GM18502 (cell line): Measurements from ENCODE around the gene ERC1.
"Not testable (repeated sequence)": the region's sequence is repeated elsewhere in the genome, so short reads cannot be mapped to it uniquely, and the experiment has no call there.

Source experiments
- ATAC-seq: cut with Tn5 transposase; IDR thresholded peaks from one replicate; pipeline ENCODE4 v1.9.1; 2021; ENCODE audit warnings: mild to moderate bottlenecking; ENCODE audit not compliant: unreplicated experiment, poor library complexity

The ERC1 gene

DNA sequence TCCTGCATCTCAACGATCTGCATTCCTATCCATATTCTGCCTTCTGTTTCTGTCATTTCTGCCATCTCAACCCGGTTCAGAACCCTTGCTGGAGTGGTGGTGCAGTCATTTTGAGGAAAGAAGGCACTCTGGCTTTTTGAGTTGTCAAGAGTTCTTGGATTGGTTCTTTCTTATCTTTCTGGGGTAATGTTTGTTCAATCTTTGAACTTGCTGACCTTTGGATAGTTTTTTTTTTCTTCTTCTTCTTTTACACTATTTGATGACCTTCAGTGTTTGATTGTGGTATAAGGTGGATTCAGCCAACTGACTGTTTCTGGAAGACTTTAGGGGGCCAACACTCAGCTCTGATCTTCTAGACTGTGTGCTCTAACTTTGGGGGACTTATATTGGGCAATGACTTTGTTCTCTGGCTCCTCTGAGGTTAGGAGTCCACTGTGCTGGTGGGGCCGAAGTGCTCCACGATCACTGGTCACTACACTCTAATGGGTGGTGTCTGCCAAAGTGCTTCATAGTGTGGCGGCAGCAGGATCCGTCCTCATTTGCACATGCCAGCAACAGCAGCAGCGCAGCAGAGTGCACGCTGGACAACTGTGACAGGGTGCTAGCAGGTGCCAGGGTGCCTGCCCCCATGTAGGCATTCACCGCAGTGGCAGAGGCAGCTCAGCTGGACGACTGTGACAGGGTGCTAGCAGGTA lies 347.6 kb downstream of the ERC1 start:
- no peak for ATAC-seq

- ATAC-seq, result not testable (repeated sequence)
These were observed 348.1 kb downstream of the ERC1 start for GRCh38 chr12:1339178-1339541.

DNA sequence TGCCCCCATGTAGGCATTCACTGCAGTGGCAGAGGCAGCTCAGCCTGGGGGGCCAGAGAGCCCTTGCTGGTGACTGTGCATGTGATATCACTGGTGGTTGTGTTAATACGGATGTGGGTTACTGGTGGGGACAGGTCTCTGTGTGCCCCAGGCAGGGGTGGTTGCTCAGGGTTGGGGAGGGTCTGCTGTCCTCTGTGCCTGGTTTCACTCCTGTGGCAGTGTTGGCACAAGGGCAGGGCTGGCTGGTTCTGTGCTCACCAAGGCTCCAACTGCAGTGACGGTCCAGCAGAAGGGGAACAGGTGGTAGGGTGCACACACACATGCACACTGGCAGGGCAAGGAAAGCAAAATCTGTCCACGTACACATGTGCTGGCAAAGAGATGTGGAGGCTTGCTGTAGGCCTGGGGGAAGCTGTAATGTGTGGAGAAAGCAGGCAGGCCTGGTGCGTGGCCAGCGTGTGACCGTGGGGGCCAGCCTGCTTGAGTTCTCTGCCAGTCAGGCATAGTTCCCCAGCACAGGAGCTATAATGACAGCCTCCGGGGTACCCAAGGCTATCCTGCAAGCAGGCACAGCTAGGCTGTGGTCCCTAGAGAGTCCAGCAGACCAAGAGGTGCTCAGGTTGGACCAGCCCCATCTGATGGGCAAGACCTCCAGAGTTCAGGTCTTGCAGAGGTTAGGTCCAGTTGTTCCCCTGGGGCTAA lies 348.7 kb downstream of the ERC1 start:
- no peak for ATAC-seq

GRCh38 chr12:1341270-1341669 lies 350.2 kb downstream of the ERC1 start:
- ATAC-seq, result not testable (repeated sequence)

- no peak for ATAC-seq
These were observed 352.4 kb downstream of the ERC1 start for GRCh38 chr12:1343422-1343821.

DNA sequence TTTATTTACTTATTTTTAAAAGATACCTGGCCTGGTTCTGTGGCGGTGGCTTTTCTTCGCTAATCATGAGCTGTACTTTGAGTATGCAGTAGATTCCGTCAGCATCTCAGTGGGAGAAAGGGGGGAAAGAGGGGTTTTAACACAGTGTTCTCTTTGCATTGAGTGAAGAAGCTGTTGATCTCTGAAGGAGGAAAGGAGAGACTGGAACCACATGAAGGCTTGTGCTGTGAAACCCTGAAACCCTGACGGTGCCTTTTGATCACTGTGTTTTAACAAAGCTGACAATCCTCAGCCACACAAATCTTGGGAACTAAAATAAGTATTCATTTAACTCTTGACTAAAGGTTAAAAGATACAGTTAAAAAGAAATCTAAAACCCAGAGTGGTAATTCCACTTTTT lies 353.2 kb downstream of the ERC1 start:
- no peak for ATAC-seq

- no peak for ATAC-seq
These were observed 355.1 kb downstream of the ERC1 start for GRCh38 chr12:1346126-1346525.

DNA sequence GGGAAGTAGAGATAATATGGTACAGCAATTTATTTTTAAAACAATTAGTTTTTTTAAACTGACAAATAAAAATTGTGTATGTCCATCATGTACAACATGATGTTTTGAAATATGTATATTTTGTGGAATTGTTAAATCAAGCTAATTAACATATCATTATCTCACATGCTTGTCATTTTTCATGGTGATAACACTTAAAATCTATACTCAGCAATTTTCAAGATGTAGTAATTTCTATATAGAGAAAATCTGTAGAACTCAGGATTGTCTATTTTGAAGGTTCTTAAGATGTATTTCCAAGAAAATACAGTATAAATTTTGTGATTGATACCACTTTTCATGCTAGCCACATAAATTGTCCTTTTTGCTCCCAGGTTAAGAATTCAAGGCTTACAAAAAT lies 356.3 kb downstream of the ERC1 start:
- no peak for ATAC-seq

DNA sequence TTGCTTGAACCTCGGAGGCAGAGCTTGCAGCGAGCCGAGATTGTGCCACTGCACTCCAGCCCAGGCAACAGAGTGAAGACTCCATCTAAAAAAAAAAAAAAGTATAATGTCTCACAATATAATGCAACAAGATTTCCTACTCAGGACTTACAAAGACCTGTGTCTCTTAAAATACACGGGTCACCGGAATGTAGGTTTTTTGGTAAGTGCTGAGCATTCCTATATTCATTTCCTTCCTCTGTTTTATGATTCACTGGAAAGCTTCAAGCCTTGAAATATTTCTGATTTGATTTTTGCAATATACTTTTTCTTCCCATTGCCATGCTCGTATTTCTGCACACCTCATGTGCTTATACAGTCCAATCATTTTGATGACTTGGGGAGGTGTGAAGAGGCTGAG lies 357.6 kb downstream of the ERC1 start:
- ATAC-seq, result no peak

- no peak for ATAC-seq
These were observed 359.3 kb downstream of the ERC1 start for GRCh38 chr12:1350055-1350933.

- no peak for ATAC-seq
These were observed 359.9 kb downstream of the ERC1 start for GRCh38 chr12:1350934-1351240.

DNA sequence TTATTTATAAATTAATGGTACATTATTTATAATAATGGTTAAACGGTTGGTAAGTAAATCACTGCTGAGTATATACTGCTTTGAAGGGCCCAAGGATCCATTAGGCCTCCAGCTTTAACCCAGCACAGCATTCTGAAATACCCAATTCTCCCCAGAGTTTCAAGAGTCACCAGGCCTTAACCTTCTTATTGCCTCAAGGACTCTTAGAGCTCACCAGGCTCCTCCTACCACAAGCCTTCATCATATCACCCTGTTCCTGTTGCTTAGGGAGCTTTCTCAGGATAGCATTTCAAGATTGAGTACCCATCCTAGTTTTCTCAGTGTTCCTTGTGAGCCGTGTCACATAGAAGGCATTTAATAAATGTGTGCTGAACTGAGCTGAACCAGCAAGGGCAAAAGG lies 360.9 kb downstream of the ERC1 start:
- no peak for ATAC-seq

- ATAC-seq, result no peak
These were observed 362.4 kb downstream of the ERC1 start for GRCh38 chr12:1353451-1353850.

GRCh38 chr12:1355396-1355795 lies 364.4 kb downstream of the ERC1 start:
- ATAC-seq, result no peak

DNA sequence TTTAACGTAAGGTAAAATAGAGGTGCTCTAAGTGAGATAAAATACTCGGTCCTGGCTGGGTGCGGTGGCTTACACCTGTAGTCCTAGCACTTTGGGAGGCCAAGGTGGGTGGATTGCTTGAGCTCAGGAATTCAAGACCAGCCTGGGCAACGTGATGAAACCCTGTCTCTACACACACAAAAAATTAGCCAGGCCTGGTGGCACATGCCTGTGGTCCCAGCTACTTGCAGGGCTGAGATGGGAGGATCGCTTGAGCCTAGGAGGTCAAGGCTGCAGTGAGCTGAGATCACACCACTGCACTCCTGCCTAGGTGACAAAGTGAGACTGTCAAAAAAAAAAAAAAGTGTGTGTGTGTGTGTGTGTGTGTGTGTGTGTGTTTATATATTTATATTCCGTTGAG lies 364.8 kb downstream of the ERC1 start:
- not testable (repeated sequence) for ATAC-seq

GRCh38 chr12:1356285-1356684 lies 365.3 kb downstream of the ERC1 start:
- ATAC-seq, result no peak

DNA sequence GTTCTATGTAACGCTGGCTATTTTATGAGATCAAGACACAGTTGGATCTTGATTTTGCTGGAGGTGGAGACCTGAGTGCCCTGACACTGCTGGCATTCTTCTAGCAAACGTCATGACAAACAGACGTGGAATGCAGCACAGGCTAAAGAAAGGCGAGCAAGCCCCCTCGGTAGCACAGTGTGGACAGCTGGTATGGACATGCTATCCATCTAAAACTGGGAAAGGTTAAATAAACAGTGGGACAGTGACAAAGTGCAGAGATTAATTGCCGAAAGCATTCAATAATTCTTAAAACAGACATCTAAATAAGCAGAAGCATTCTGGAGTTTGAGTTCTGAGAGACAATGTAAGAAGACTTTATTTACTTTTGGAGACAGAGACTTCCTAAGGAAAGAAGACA lies 366.1 kb downstream of the ERC1 start:
- no peak for ATAC-seq

GRCh38 chr12:1357711-1358110 lies 366.7 kb downstream of the ERC1 start:
- ATAC-seq, result no peak

GRCh38 chr12:1360441-1361210 lies 369.6 kb downstream of the ERC1 start:
- no peak for ATAC-seq

- no peak for ATAC-seq
These were observed 371.2 kb downstream of the ERC1 start for GRCh38 chr12:1362143-1362662.
